ENCODE data around the gene NFE2L2.

Gene NFE2L2

DNA sequence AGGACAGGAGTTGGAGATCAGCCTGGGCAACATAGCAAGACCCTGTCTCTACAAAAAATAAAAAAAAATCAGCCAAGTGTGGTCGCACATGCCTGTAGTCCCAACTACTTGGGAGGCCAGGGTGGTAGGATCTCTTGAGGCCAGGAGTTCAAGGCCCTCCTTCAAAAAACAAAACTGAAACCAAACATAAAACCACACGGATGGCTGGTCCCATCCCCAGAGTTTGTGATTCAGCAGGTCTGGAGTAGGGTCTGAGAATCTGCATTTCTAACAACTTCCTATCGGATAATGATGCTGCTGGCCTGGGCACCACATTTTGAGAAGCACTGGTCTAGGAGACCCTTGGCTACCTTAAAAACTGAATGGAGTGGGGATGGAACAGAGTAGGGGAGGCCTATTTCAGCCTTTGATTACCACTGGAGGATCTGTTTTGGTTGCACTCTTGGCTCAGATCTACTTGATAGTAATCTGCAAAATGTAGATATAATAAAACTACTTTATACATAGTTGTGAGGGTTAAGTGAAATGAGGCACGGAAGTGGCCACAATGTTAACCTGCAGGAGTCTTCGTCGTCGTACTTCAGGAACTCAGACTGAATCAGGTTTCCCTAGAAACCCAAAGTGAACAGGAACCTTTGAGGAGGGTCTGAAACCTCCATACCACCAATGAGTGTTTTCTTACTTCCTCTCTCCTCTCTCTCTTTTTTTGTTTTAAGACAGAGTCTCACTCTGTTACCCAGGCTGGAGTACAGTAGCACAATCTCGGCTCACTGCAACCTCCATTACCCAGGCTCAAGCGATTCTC, 25.5 kb upstream of the NFE2L2 start:
- in situ Hi-C loops (cut with MboI; ENCODE audit: low pct_unique_long_range_greater_than_20kb, low sequenced_read_pairs, unreplicated experiment), result no loop called here
- TF ChIP-seq, protein P1, sequence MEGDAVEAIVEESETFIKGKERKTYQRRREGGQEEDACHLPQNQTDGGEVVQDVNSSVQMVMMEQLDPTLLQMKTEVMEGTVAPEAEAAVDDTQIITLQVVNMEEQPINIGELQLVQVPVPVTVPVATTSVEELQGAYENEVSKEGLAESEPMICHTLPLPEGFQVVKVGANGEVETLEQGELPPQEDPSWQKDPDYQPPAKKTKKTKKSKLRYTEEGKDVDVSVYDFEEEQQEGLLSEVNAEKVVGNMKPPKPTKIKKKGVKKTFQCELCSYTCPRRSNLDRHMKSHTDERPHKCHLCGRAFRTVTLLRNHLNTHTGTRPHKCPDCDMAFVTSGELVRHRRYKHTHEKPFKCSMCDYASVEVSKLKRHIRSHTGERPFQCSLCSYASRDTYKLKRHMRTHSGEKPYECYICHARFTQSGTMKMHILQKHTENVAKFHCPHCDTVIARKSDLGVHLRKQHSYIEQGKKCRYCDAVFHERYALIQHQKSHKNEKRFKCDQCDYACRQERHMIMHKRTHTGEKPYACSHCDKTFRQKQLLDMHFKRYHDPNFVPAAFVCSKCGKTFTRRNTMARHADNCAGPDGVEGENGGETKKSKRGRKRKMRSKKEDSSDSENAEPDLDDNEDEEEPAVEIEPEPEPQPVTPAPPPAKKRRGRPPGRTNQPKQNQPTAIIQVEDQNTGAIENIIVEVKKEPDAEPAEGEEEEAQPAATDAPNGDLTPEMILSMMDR (IDR thresholded peaks at IDR 0.05; ENCODE audit: extremely low read depth, insufficient read depth, missing control alignments), result no peak
- DNase-seq (ENCODE audit: low spot score), result peak; percentile 31

DNA sequence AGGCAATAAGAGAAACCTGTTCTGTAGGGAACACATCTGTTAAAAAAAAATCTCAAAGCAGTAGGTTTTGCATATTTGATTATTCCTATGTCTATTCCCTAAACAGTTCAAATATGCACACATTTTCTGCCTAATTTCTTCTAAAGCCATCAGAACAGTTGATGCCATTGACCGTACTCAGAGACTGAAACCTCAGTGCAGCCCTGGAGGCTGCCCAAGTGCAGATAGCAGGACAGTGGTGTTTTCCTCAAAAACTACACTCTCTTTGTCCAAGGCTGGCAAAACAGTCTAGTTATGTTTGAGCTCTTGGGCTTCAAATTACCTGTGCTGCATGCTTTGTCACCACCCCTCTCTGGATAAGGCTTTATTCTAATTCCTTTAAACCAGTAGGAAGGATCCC, 23.3 kb upstream of the NFE2L2 start:
- TF ChIP-seq, protein P1 (IDR thresholded peaks at IDR 0.05; ENCODE audit: extremely low read depth, insufficient read depth, missing control alignments), result no peak
- DNase-seq (ENCODE audit: low spot score), result no peak
- in situ Hi-C loops (cut with MboI; ENCODE audit: low pct_unique_long_range_greater_than_20kb, low sequenced_read_pairs, unreplicated experiment), result no loop called here

DNA sequence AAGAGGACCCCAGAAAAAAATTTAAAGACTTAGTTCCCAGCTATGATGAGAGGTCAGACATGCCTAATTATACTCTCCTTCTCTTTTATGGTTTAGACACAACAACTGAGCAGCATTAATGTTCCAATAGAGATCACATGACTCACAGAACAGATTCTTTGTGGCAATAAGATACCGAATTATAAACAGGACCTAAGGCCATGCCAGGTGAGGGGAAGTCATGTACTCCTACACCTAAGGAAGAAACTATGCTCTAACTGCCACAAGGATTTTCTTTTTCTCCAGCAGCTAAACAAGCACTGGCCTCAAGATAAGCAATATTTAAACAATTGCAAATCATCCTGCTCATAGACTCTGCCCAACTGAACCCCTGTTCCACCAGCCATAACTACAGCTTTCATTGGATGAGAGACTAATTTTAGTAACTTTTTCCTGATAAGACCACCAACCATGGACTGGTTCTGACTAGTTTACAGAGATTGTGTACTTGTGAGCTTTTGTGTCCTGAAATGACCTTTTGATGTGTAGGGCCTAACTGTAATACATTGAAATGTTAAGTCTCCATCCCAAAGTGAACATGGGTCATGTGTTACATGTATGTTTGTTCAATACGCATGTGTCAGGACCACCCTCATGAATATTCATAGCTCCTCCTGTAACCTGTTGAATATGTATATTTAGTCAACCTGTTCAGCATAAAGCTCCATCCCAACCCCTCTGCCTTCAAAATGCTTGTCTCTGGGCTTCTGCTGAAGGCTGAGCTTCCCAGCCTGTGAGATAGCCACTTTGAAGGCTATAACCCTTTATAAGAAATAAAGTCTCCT, 21.6 kb upstream of the NFE2L2 start:
- TF ChIP-seq, protein P1 (IDR thresholded peaks at IDR 0.05; ENCODE audit: extremely low read depth, insufficient read depth, missing control alignments), result no peak
- in situ Hi-C loops (cut with MboI; ENCODE audit: low pct_unique_long_range_greater_than_20kb, low sequenced_read_pairs, unreplicated experiment), result no loop called here
- DNase-seq (ENCODE audit: low spot score), result no peak

DNA sequence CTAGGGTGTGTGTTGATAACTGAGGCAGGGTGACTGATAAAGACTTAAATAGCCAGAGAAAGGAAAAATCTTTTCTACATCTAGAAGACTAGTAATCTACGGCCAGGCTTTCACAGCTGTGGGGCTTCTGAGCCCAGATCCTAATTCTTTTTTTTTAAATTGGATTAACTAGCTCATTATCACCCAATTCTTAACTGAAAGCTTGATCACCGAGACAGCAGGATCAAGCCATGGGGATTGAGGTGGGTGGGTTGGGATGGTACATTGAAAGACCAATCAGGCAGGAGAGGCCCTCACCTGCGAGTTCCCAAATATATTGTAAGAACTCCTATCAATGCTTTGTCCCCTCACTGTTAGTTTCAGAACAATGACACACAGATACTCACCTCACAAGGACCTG, 20.0 kb upstream of the NFE2L2 start:
- DNase-seq (ENCODE audit: low spot score), result no peak
- TF ChIP-seq, protein P1 (IDR thresholded peaks at IDR 0.05; ENCODE audit: extremely low read depth, insufficient read depth, missing control alignments), result no peak
- in situ Hi-C loops (cut with MboI; ENCODE audit: low pct_unique_long_range_greater_than_20kb, low sequenced_read_pairs, unreplicated experiment), result no loop called here

DNA sequence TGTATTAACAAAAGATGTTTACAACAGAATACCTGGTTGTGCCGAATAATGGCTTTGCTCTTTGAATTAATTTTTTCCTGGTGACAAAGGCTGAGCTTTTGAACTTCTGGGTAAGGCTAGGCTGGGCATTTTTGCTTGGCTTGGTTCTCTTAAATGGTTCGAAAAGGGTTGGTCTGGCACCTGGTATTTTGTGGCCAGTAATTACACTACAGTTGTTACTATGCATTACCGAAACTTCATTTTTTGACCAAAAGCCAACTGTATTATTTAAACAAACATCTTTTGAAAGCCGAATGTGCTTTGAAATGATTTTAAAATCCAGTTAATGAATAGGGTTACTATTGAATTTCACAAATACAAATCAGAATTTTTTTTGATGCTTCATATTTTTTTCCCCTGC, 19.4 kb upstream of the NFE2L2 start:
- TF ChIP-seq, protein P1 (IDR thresholded peaks at IDR 0.05; ENCODE audit: extremely low read depth, insufficient read depth, missing control alignments), result no peak
- in situ Hi-C loops (cut with MboI; ENCODE audit: low pct_unique_long_range_greater_than_20kb, low sequenced_read_pairs, unreplicated experiment), result no loop called here
- DNase-seq (ENCODE audit: low spot score), result no peak

DNA sequence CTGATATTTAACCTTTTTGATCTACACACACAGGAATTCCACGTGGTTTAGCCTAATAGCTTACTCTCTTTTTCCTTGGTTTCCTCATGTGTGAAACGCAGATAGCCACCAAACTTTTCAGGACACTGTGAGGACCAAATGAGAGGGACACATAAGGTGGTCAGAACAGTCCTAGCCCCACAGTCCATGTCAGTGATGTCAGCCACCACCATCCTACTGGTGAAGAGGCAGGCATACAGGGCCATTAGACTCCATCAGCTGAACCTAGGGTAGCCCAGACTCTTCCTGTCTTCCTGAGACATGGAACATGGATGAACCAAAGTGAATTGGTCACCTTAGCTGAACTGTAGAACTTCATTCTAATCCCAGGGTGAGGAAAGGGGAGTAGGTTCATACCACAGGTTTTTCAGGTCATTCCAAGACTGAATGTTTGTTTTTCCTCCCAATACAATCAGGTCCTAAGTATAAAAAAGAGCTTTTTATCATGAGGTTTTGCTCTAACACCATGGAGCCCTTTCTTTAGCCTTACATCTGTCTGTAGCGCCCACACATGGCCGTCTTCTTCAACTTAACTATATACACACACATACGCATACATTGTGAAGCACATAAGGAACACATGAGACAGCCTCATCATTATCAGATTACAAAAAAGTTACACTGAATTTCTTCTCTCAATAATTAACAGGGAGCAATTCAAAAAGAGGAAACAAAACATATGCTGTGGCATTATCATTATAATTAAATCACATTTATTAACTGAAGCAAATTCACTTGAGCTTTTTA, 18.5 kb upstream of the NFE2L2 start:
- in situ Hi-C loops (cut with MboI; ENCODE audit: low pct_unique_long_range_greater_than_20kb, low sequenced_read_pairs, unreplicated experiment), result no loop called here
- TF ChIP-seq, protein P1 (IDR thresholded peaks at IDR 0.05; ENCODE audit: extremely low read depth, insufficient read depth, missing control alignments), result no peak
- DNase-seq (ENCODE audit: low spot score), result no peak
